K562 (cell line): ENCODE results near the gene FOXA3. TPM values are rescaled to one million over a fixed set of nuclear protein-coding genes. Genes with fewer than 3 reads are reported as not detected.

ENCODE experiments used
- ERF ChIP-seq: fragments of 450-650 bp; formaldehyde crosslinking; IDR thresholded peaks from 2 replicates; pipeline ENCODE4 v1.4.0; 2020; ENCODE audit warnings: mild to moderate bottlenecking, mixed read lengths
- GTF2F1 ChIP-seq: IDR thresholded peaks from 2 replicates; pipeline ENCODE4 v1.6.1; 2011; ENCODE audit warnings: low read depth, low read length, improper control_type of control experiment
- HDGF ChIP-seq: fragments of 450-650 bp; IDR thresholded peaks from 2 replicates; pipeline ENCODE4 v1.6.1; 2016
- HEY1 ChIP-seq: fragments of 250-450 bp; sonication (Bioruptor Pico); IDR thresholded peaks from 2 replicates; pipeline ENCODE4 v1.5.0; 2020; ENCODE audit warnings: mild to moderate bottlenecking, moderate library complexity, borderline replicate concordance
- KLF13 ChIP-seq: fragments of 450-650 bp; IDR thresholded peaks from 2 replicates; pipeline ENCODE4 v1.6.1; 2016; ENCODE audit warnings: missing genetic modification characterization, low read depth, mild to moderate bottlenecking, missing compliant biosample characterization, moderate library complexity, borderline replicate concordance
- MEF2A ChIP-seq: IDR thresholded peaks from 2 replicates; pipeline ENCODE4 v1.6.1; 2011; ENCODE audit warnings: low read depth, mild to moderate bottlenecking, low read length, moderate library complexity; ENCODE audit not compliant: control insufficient read depth
- SRSF9 ChIP-seq: fragments of 200-400 bp; formaldehyde crosslinking; IDR thresholded peaks from 2 replicates; pipeline ENCODE4 v1.6.1; 2017; ENCODE audit warnings: low read depth, low read length, borderline replicate concordance
- TAF9B ChIP-seq: fragments of 450-650 bp; IDR thresholded peaks from 2 replicates; pipeline ENCODE4 v1.6.1; 2018; ENCODE audit warnings: mild to moderate bottlenecking; ENCODE audit not compliant: partially characterized antibody
- polyA plus RNA-seq, 8 experiments: library from polyadenylated mRNA; depleted of rRNA in 4 of 8; stranded (reverse) in 5 of 8; unstranded in 3 of 8; fragments of >200 nt; fragmentation: Nextera tagmentation in 2 of 8; fragmentation: Illumina TruSeq in 1 of 8; extraction: Ambion mirVana in 2 of 8; extraction: Trizol in 1 of 8; gene quantifications; 2 replicates each; pipeline versions ENCODE4 v1.2.1 to v1.2.3, GENCODE V29; 2011 to 2014; ENCODE audit warnings: inconsistent platforms in 1 of 8, missing spikeins in 1 of 8
- total RNA-seq, 7 experiments: library from RNA; depleted of rRNA in 6 of 7; stranded (reverse); fragments of >200 nt in 6 of 7; fragmentation: Illumina TruSeq in 2 of 7; extraction: Trizol in 2 of 7; gene quantifications; 2 replicates each; pipeline versions ENCODE4 v1.2.1 to v1.2.3, GENCODE V29; 2011 to 2021; ENCODE audit warnings: low replicate concordance in 1 of 7
- TF ChIP-seq, protein P1 (sequence below): fragments of 250-450 bp; sonication (Bioruptor Pico); IDR thresholded peaks from 2 replicates; pipeline ENCODE4 v1.5.0; 2021
- TF ChIP-seq, protein P2 (sequence below), 2 experiments: fragments of 450-650 bp in 1 of 2; sonication (generic) in 1 of 2; formaldehyde crosslinking in 1 of 2; IDR thresholded peaks; 2 replicates each; pipeline versions ENCODE4 v1.7.1 to v1.9.0; 2016 to 2022; ENCODE audit warnings: inconsistent platforms in 1 of 2, mild to moderate bottlenecking in 1 of 2, missing genetic modification reagents in 1 of 2
- TF ChIP-seq, protein P3 (sequence below): sonication (generic); formaldehyde crosslinking; IDR thresholded peaks from 2 replicates; pipeline ENCODE4 v1.8.1; 2023; ENCODE audit warnings: mild to moderate bottlenecking, missing genetic modification reagents, moderate library complexity
- TF ChIP-seq, protein P4 (sequence below): sonication (generic); formaldehyde crosslinking; IDR thresholded peaks from 2 replicates; pipeline ENCODE4 v1.8.0; 2022; ENCODE audit warnings: missing genetic modification reagents, mild to moderate bottlenecking, moderate library complexity, borderline replicate concordance

Gene FOXA3
- total and polyA plus RNA-seq, 9 of the 15 experiments (the other 6 are each of a cell fraction or from before 2014, with no cell fraction given): 1.3 to 15.5 (median 4.7) TPM

DNA sequence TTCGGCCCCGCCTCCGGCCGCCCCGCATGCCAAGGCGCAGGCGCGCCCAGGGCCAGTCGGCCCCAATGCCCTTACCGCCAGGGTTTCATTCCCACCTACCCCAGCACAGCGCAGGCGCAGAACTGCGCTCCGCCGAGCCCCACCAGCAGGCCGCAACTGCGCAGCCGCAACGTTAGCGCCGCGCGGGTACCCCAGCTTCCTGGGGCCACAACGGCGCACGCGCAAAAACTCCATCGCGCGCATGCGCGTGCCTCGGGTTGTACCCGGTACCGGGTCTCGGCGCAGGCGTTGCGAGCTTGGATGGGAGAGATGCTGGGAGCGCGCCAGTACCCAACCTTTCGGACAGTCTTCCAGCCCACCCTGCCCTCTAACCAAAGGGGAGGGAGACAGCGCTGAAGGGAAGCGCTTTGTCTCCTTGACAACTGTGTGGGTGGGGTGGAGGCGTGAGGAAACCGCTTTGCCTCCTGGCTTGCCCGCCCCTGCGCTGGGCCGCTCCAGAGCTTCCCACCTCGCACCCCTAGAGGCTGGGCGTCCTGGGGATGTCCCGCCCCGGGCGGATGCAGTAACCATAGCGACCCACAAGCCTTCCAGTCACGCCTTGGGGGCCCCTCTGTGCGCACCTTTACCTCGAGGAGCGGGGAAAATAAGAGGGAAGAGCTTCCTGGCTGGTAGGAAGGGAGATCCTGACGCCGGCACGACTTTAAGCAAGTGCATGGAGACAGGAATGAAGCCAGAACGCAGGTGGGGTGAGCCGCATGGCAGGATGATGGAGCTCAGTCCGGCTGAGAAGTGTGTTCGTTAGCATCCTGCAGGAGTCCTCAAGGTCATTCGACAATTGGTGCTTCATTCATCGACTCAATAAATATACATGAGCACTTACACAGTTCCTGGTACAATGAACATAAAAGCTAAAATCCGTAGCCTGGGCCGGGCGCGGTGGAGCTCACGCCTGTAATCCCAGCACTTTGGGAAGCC is 38.8 kb downstream of the FOXA3 start (continued):
- TF ChIP-seq, protein P1, sequence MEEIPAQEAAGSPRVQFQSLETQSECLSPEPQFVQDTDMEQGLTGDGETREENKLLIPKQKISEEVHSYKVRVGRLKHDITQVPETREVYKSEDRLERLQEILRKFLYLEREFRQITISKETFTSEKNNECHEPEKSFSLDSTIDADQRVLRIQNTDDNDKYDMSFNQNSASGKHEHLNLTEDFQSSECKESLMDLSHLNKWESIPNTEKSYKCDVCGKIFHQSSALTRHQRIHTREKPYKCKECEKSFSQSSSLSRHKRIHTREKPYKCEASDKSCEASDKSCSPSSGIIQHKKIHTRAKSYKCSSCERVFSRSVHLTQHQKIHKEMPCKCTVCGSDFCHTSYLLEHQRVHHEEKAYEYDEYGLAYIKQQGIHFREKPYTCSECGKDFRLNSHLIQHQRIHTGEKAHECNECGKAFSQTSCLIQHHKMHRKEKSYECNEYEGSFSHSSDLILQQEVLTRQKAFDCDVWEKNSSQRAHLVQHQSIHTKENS (CRISPR knock-in tag): no peak
- TF ChIP-seq SRSF9 (no peak), HDGF (no peak), ERF (CRISPR knock-in tag) (peak; percentile 87; the same call in 1 of the 2 replicates), TAF9B (no peak), MEF2A (no peak), GTF2F1 (no peak), HEY1 (CRISPR knock-in tag) (no peak), KLF13 (peak; percentile 31; the same call in 1 of the 2 replicates)
- TF ChIP-seq, protein P2, sequence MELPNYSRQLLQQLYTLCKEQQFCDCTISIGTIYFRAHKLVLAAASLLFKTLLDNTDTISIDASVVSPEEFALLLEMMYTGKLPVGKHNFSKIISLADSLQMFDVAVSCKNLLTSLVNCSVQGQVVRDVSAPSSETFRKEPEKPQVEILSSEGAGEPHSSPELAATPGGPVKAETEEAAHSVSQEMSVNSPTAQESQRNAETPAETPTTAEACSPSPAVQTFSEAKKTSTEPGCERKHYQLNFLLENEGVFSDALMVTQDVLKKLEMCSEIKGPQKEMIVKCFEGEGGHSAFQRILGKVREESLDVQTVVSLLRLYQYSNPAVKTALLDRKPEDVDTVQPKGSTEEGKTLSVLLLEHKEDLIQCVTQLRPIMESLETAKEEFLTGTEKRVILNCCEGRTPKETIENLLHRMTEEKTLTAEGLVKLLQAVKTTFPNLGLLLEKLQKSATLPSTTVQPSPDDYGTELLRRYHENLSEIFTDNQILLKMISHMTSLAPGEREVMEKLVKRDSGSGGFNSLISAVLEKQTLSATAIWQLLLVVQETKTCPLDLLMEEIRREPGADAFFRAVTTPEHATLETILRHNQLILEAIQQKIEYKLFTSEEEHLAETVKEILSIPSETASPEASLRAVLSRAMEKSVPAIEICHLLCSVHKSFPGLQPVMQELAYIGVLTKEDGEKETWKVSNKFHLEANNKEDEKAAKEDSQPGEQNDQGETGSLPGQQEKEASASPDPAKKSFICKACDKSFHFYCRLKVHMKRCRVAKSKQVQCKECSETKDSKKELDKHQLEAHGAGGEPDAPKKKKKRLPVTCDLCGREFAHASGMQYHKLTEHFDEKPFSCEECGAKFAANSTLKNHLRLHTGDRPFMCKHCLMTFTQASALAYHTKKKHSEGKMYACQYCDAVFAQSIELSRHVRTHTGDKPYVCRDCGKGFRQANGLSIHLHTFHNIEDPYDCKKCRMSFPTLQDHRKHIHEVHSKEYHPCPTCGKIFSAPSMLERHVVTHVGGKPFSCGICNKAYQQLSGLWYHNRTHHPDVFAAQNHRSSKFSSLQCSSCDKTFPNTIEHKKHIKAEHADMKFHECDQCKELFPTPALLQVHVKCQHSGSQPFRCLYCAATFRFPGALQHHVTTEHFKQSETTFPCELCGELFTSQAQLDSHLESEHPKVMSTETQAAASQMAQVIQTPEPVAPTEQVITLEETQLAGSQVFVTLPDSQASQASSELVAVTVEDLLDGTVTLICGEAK (IDR thresholded peaks at IDR 0.05): peak; percentile 37; the same call in 1 of the 2 replicates
- TF ChIP-seq, protein P2 (CRISPR knock-in tag; IDR thresholded peaks at IDR 0.05): no peak
- TF ChIP-seq, protein P3, sequence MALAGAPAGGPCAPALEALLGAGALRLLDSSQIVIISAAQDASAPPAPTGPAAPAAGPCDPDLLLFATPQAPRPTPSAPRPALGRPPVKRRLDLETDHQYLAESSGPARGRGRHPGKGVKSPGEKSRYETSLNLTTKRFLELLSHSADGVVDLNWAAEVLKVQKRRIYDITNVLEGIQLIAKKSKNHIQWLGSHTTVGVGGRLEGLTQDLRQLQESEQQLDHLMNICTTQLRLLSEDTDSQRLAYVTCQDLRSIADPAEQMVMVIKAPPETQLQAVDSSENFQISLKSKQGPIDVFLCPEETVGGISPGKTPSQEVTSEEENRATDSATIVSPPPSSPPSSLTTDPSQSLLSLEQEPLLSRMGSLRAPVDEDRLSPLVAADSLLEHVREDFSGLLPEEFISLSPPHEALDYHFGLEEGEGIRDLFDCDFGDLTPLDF (CRISPR knock-in tag): peak; percentile 67; the same call in 1 of the 2 replicates
- TF ChIP-seq, protein P4, sequence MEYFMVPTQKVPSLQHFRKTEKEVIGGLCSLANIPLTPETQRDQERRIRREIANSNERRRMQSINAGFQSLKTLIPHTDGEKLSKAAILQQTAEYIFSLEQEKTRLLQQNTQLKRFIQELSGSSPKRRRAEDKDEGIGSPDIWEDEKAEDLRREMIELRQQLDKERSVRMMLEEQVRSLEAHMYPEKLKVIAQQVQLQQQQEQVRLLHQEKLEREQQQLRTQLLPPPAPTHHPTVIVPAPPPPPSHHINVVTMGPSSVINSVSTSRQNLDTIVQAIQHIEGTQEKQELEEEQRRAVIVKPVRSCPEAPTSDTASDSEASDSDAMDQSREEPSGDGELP (CRISPR knock-in tag): peak; percentile 64; the same call in 1 of the 2 replicates
